Activated CD4-positive, alpha-beta T cell treated with anti-CD3 and anti-CD28 coated beads, Interleukin-2, amount 10 ng/mL, durations not matched to agents 7 days and 5 days (primary cell): ENCODE results near the gene NPR1. TPM values are rescaled to one million over a fixed set of nuclear protein-coding genes. Genes with fewer than 3 reads are reported as not detected.

ENCODE experiments used
- CTCF ChIA-PET: fragments of 350-600 bp; sonication (Branson Sonifier 250); formaldehyde crosslinking; loops from one replicate; lab custom pipeline; 2021; ENCODE audit warnings: antibody characterized with exemption; lab: Charles Lee
- POLR2A ChIA-PET: fragments of 350-600 bp; sonication (Branson Sonifier 250); formaldehyde crosslinking; loops from one replicate; lab custom pipeline; 2021; ENCODE audit warnings: antibody characterized with exemption; lab: Charles Lee
- DNase-seq: peaks from one replicate; pipeline ENCODE4 v3.0.0-alpha.2; 2020
- H3K27ac Mint-ChIP-seq: one replicate; pipeline ENCODE4 v1.8.0; 2021; ENCODE audit warnings: mild to moderate bottlenecking, moderate library complexity, mixed read lengths
- H3K27me3 Mint-ChIP-seq: one replicate; pipeline ENCODE4 v1.8.0; 2021; ENCODE audit warnings: mixed read lengths
- H3K36me3 Mint-ChIP-seq: one replicate; pipeline ENCODE4 v1.8.0; 2021; ENCODE audit warnings: low read depth, mixed read lengths
- H3K4me1 Mint-ChIP-seq: one replicate; pipeline ENCODE4 v1.8.0; 2021; ENCODE audit warnings: mixed read lengths
- H3K4me3 Mint-ChIP-seq: one replicate; pipeline ENCODE4 v1.8.0; 2021; ENCODE audit warnings: mild to moderate bottlenecking, moderate library complexity, mixed read lengths
- H3K9me3 Mint-ChIP-seq: one replicate; pipeline ENCODE4 v1.8.0; 2021; ENCODE audit warnings: mixed read lengths
- total RNA-seq, 2 experiments: library from RNA; stranded (reverse); gene quantifications; one replicate each; pipeline ENCODE4 v1.2.3, GENCODE V29; 2021

NPR1 gene
- total RNA-seq: not detected

DNA sequence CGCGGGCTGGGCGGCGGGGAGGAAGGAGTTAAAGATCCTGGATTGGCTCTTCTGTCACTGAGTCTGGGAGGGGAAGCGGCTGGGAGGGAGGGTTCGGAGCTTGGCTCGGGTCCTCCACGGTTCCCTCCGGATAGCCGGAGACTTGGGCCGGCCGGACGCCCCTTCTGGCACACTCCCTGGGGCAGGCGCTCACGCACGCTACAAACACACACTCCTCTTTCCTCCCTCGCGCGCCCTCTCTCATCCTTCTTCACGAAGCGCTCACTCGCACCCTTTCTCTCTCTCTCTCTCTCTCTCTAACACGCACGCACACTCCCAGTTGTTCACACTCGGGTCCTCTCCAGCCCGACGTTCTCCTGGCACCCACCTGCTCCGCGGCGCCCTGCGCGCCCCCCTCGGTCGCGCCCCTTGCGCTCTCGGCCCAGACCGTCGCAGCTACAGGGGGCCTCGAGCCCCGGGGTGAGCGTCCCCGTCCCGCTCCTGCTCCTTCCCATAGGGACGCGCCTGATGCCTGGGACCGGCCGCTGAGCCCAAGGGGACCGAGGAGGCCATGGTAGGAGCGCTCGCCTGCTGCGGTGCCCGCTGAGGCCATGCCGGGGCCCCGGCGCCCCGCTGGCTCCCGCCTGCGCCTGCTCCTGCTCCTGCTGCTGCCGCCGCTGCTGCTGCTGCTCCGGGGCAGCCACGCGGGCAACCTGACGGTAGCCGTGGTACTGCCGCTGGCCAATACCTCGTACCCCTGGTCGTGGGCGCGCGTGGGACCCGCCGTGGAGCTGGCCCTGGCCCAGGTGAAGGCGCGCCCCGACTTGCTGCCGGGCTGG is at the start of gene NPR1:
Gene NPR1, plus strand, starts transcription at position 170 of the 818 bp plus-strand sequence. Its CDS starts 421 bp downstream, at position 591.
- no peak within 1 kb of the TSS for H3K27ac Mint-ChIP-seq
- ChIA-PET CTCF (interaction anchor here (0.5 to 1.0 kb wide), 3 partner anchors 57 to 1925 kb away, joined by 3 read pairs; no protein-coding TSS in a partner anchor), POLR2A (no interaction called here)
- H3K36me3 Mint-ChIP-seq: no peaks in the 10 kb centered on the region
- peak within 1 kb of the TSS; percentile 61 for H3K4me3 Mint-ChIP-seq
- peak; percentile 42 for DNase-seq
- peaks cover 46% of the 10 kb centered on the region for H3K27me3 Mint-ChIP-seq
- H3K4me1 Mint-ChIP-seq: peaks cover 21% of the 10 kb centered on the region
- H3K9me3 Mint-ChIP-seq: no peaks in the 10 kb centered on the region

DNA sequence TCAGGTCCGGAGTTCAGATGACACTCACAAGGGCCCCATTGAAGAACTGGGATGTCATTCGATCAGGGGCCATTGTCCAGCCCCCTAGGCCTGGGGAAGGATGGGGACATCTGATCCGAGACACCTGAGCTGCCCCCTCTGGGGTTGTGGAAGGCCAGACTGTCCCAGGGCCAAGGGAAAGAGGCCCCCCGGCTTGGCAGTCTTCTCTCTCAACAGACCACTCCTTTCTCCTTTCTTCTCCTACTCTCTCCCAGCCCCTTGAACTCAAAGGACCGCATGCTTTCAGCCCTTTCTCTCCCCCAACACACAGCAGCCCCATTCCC is 49.2 kb upstream of the NPR1 start:
- Mint-ChIP-seq H3K4me1 (peaks cover 21% of the 10 kb centered on the region), H3K9me3 (no peaks in the 10 kb centered on the region), H3K27ac (no peak overlapping the region), H3K4me3 (no peak overlapping the region), H3K36me3 (peaks cover 3% of the 10 kb centered on the region), H3K27me3 (no peaks in the 10 kb centered on the region)
- POLR2A ChIA-PET: no interaction called here
- no peak for DNase-seq
- CTCF ChIA-PET: interaction anchor here (1.6 to 3.6 kb wide), 3 partner anchors 14 to 94 kb away, joined by 5 to 45 read pairs (median 9); partner anchors contain the start of genes S100A14, S100A16 and S100A6

DNA sequence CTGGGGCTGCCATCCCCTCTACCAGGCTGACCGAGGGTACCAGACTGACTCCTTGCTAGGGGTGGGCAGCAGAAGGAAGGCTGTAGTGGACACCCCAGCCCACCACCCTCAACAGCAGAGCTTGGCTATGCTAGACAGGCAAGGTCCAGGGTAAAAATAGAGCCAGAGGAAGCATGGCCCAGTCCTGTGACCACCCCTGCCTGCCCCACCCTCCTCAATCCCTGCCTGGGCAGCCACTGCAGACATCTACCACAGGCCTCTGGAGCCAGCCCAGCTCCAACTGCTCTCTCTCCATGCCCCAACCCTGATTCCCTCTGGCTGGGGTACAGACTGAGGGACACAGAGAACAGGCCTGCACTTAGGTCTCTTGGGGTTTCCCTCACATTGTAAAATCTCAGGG is 48.5 kb upstream of the NPR1 start:
- no peak for DNase-seq
- H3K4me1 Mint-ChIP-seq: peaks cover 23% of the 10 kb centered on the region
- H3K27me3 Mint-ChIP-seq: no peaks in the 10 kb centered on the region
- H3K27ac Mint-ChIP-seq: no peak overlapping the region
- no peaks in the 10 kb centered on the region for H3K9me3 Mint-ChIP-seq
- ChIA-PET POLR2A (no interaction called here), CTCF (interaction anchor here (1.3 kb wide), 1 partner anchor 42 kb away, joined by 6 read pairs; no protein-coding TSS in a partner anchor)
- no peak overlapping the region for H3K4me3 Mint-ChIP-seq
- H3K36me3 Mint-ChIP-seq: peaks cover 7% of the 10 kb centered on the region

DNA sequence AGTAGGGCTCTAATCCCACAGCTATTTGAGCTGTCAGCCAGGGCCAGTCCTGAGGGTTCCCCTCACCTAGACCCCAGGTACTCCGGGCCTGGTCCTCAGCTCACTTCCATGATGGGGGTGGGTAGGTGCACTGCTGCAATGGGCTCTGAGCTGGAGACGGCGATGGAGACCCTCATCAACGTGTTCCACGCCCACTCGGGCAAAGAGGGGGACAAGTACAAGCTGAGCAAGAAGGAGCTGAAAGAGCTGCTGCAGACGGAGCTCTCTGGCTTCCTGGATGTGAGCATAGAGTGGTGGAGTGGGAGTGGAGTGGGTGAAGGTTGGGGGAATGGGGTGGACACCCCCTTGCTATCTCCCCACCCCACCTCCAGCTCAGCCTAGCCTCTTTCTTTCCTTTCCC is 48.1 kb upstream of the NPR1 start:
- Mint-ChIP-seq H3K27ac (no peak overlapping the region), H3K9me3 (no peaks in the 10 kb centered on the region), H3K36me3 (peaks cover 8% of the 10 kb centered on the region), H3K27me3 (no peaks in the 10 kb centered on the region), H3K4me3 (no peak overlapping the region), H3K4me1 (peaks cover 25% of the 10 kb centered on the region)
- ChIA-PET POLR2A (no interaction called here), CTCF (interaction anchor here (1.3 kb wide), 1 partner anchor 42 kb away, joined by 6 read pairs; no protein-coding TSS in a partner anchor)
- DNase-seq: no peak

DNA sequence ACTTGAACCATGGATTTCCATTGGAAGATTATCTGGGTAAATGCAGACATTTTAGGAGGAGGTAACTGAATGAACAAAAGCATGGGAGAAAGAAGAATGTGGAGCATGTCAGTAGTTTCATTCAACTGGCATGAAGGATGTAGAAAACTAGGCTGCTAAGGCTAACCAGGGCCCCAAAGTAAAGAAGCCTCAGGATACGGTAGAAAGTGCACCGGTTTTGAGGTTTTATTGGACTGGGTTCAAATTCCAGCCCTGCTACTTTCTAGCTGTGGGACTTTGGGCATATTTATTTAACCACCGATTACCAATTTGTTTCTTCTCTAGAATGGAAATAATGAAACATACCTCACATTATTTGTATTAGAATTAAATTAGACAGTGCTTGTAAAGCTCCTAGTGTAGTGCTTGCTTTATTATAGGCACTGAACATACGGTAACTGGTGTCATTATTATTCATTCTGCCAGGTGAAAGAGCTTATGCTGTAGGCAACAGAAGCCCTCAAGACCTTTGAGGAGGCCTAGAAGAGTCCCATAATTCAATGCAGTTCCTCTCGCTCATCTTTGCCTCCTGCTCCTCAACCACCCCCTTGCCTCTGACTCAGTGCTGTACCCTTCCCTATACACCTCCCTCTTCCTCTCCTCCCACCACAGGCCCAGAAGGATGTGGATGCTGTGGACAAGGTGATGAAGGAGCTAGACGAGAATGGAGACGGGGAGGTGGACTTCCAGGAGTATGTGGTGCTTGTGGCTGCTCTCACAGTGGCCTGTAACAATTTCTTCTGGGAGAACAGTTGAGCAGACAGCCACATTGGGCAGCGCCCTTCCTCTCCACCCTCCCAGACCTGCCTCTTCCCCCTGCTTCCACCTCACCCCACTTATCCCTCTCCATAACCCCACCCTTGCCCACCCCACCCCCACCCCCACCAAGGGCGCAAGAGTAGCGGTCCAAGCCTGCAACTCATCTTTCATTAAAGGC is 47.2 kb upstream of the NPR1 start:
- Mint-ChIP-seq H3K9me3 (no peaks in the 10 kb centered on the region), H3K36me3 (peaks cover 14% of the 10 kb centered on the region), H3K27me3 (no peaks in the 10 kb centered on the region), H3K4me1 (peaks cover 31% of the 10 kb centered on the region), H3K27ac (peak overlapping the region; percentile 20), H3K4me3 (no peak overlapping the region)
- ChIA-PET CTCF (interaction anchor here (1.3 kb wide), 1 partner anchor 16 kb away, joined by 3 read pairs; no protein-coding TSS in a partner anchor), POLR2A (no interaction called here)
- DNase-seq: no peak

DNA sequence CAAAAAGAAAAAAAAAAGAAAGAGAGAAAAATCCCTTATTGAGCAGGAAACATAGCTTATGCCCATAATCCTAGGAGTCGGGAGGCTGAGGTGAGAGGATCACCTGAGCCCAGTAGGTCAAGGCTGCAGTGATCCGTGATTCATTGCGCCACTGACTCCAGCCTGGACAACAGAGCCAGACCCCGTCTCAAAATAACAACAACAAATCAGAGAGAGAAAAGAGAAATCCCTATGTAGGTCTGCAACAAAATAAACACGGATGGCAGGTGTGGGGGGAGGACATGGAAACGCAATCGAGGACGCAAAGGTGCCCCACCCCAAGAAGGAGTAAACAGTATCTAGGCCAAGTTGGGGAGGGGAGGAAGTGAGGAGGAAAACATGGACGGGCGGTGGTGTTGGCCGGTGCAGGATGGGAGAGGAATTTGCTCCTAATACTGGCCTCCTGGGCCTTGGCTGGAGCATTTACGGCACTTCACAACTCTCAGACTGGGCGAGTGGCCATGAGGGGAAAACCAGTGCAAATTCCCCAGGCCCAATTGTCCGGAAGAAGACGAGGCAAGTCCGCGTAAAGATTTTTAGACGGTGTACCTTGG is 45.2 kb upstream of the NPR1 start:
- peaks cover 44% of the 10 kb centered on the region for H3K4me1 Mint-ChIP-seq
- CTCF ChIA-PET: interaction anchor here (0.6 to 2.4 kb wide), 11 partner anchors 10 to 129 kb away, joined by 3 to 10 read pairs (median 4); no protein-coding TSS in a partner anchor
- no peak for DNase-seq
- no peaks in the 10 kb centered on the region for H3K9me3 Mint-ChIP-seq
- H3K27me3 Mint-ChIP-seq: no peaks in the 10 kb centered on the region
- POLR2A ChIA-PET: interaction anchor here (0.6 to 1.8 kb wide), 8 partner anchors 11 to 617 kb away, joined by 3 to 7 read pairs (median 3); partner anchors contain the start of gene SNAPIN
- H3K36me3 Mint-ChIP-seq: peaks cover 30% of the 10 kb centered on the region
- peak overlapping the region; percentile 92 for H3K4me3 Mint-ChIP-seq
- H3K27ac Mint-ChIP-seq: peak overlapping the region; percentile 99

DNA sequence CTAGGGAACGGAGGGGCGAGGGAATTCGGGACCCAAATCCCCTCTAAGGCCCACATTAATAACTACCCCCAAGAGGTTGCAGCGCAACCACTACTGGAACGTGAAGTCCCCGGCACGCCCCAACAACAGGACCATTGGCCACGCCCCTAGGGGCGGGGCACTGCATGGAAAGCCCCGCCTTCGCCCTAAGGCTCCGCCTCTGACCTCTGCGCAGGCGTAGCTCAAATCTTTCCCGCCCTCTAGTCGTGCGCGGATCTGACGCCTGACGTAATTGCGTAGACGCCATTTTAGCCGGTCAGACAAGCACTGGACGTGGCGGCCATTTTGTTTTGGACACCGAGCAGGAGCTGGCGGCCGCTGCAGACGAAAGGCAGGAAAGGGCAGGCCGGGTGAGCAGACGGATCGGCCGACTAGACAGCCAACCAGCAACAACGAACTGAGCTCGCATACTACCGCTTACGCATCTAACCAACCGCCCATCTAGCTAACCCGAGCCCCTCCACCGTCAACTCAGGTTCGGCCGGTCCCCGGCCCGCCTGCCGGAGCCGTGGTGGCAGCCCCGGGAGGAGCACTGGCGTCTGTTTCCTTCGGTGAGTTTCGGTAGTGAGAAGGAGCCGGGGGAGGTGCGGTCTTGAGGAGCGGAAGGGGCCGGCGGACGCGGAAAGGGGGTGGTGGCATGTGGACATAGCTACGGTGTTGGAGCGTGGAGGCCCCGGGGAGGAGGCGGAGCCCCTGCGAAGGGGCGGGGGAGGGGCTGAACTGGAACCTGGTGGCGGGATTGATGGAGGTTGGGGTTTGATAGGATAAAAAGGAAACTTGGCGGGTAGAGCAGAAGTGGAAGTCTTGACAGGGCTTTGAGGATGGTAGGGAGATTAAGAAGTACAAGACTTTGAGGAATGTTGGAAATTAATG is 44.5 kb upstream of the NPR1 start, which contains the start of gene CHTOP:
Gene CHTOP, plus strand, starts transcription at position 313 of the 912 bp plus-strand sequence. CDS start 2,523 bp downstream, outside the sequence.
- DNase-seq: peak; percentile 98
- peak within 1 kb of the TSS; percentile 99 for H3K27ac Mint-ChIP-seq
- ChIA-PET CTCF (interaction anchor here (0.7 to 2.4 kb wide), 18 partner anchors 9 to 130 kb away, joined by 3 to 10 read pairs (median 4); no protein-coding TSS in a partner anchor), POLR2A (interaction anchor here (0.6 to 1.8 kb wide), 14 partner anchors 10 to 770 kb away, joined by 3 to 7 read pairs (median 3); partner anchors contain the start of genes RPS27, S100A6 and SNAPIN)
- H3K27me3 Mint-ChIP-seq: no peaks in the 10 kb centered on the region
- peak within 1 kb of the TSS; percentile 92 for H3K4me3 Mint-ChIP-seq
- H3K4me1 Mint-ChIP-seq: peaks cover 44% of the 10 kb centered on the region
- H3K36me3 Mint-ChIP-seq: peaks cover 36% of the 10 kb centered on the region
- no peaks in the 10 kb centered on the region for H3K9me3 Mint-ChIP-seq

DNA sequence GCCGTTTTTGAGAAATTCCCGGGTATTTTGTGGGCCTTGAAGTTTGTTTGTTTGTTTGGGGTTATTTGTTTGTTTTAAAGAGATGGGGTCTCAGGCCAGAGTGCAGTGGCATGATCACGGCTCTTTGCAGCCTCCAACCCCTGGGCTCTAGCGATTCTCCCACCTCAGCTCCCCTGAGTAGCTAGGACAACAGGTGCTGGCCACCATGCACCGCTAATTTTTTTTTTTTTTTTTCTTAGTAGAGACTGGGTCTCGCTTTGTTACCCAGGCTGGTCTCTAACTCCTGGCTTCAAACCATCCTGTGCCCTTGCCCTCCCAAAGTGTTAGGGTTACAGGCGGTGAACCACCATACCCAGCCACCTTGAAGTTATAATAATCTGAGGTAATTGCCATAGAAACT is 42.6 kb upstream of the NPR1 start:
- Mint-ChIP-seq H3K9me3 (no peaks in the 10 kb centered on the region), H3K27ac (no peak overlapping the region), H3K4me3 (peak overlapping the region; percentile 92), H3K4me1 (peaks cover 43% of the 10 kb centered on the region), H3K36me3 (peaks cover 44% of the 10 kb centered on the region), H3K27me3 (no peaks in the 10 kb centered on the region)
- ChIA-PET POLR2A (no interaction called here), CTCF (interaction anchor here (0.9 to 1.4 kb wide), 3 partner anchors 12 to 36 kb away, joined by 3 to 6 read pairs (median 3); no protein-coding TSS in a partner anchor)
- DNase-seq: no peak

DNA sequence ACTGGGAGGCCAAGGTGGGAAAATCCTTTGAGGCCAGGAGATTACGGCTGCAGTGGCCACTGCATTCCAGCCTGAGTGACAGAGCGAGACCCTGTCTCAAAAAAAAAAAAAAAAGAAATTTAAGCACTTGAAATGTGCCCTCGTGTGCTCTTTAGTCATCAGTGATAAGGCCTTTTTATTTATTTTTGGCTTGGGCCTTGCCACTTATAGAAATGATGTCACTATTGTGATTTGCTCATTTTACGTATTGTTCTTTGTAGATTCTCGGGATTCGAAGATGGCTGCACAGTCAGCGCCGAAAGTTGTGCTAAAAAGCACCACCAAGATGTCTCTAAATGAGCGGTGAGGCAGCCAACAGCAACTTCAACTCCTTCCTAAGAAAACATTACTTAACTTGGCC is 42.2 kb upstream of the NPR1 start:
- no peak for DNase-seq
- H3K4me1 Mint-ChIP-seq: peaks cover 46% of the 10 kb centered on the region
- peak overlapping the region; percentile 92 for H3K4me3 Mint-ChIP-seq
- H3K27ac Mint-ChIP-seq: no peak overlapping the region
- H3K9me3 Mint-ChIP-seq: no peaks in the 10 kb centered on the region
- H3K36me3 Mint-ChIP-seq: peaks cover 48% of the 10 kb centered on the region
- CTCF ChIA-PET: interaction anchor here (0.9 kb wide), 1 partner anchor 15 kb away, joined by 3 read pairs; no protein-coding TSS in a partner anchor
- POLR2A ChIA-PET: no interaction called here
- no peaks in the 10 kb centered on the region for H3K27me3 Mint-ChIP-seq

DNA sequence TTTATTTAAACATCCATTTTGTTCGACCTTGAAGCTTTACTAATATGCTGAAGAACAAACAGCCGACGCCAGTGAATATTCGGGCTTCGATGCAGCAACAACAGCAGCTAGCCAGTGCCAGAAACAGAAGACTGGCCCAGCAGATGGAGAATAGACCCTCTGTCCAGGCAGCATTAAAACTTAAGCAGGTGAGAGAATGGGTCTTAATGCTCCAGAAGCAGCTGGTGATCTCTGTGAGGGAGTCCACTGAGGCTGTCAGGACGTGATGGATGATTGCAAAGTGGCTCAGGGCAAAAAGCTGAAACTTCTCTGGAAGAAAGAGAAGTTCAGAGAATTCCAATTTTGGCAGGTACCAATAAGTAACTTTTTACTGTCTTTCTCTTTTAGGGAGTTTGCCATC is 40.2 kb upstream of the NPR1 start:
- Mint-ChIP-seq H3K27me3 (no peaks in the 10 kb centered on the region), H3K9me3 (no peaks in the 10 kb centered on the region), H3K4me3 (no peak overlapping the region), H3K27ac (no peak overlapping the region), H3K4me1 (peaks cover 39% of the 10 kb centered on the region), H3K36me3 (peaks cover 66% of the 10 kb centered on the region)
- POLR2A ChIA-PET: interaction anchor here (0.6 kb wide), 1 partner anchor 123 kb away, joined by 3 read pairs; no protein-coding TSS in a partner anchor
- CTCF ChIA-PET: interaction anchor here (1.1 to 2.7 kb wide), 3 partner anchors 11 to 105 kb away, joined by 3 to 7 read pairs (median 3); partner anchors contain the start of gene S100A13
- no peak for DNase-seq

DNA sequence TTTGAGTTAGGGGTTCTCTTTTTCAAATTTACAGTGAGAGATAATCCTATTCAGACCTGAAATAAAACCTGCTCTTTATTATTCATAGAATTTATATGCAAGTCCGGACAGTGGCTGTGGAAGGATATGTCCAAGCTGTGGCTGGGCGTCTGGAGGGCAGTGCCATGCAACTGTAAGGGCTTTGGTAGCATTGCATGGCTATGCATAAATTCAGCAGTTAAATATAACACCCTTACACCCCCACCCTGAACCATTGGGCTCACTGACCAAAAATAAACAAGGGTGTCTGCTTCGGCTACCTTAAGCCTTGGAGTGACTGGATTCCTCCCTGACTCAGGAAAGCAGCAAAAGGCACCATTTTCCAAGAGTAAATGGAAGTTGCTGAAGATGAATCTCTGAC is 39.2 kb upstream of the NPR1 start:
- no peak for DNase-seq
- Mint-ChIP-seq H3K9me3 (no peaks in the 10 kb centered on the region), H3K27ac (no peak overlapping the region), H3K4me3 (no peak overlapping the region), H3K4me1 (peaks cover 41% of the 10 kb centered on the region), H3K36me3 (peaks cover 76% of the 10 kb centered on the region), H3K27me3 (no peaks in the 10 kb centered on the region)
- CTCF ChIA-PET: interaction anchor here (1.5 to 2.7 kb wide), 2 partner anchors 12 to 13 kb away, joined by 5 to 7 read pairs; partner anchors contain the start of gene S100A13
- POLR2A ChIA-PET: no interaction called here
